HepG2 (cell line): ENCODE results near the gene EXOC3L2. TPM values are rescaled to one million over a fixed set of nuclear protein-coding genes. Genes with fewer than 3 reads are reported as not detected.

Experiments
- ATAC-seq: fragments of 200-7000 bp; cut with Tn5 transposase; 3 replicates; pipeline ENCODE4 v1.9.1; 2020; ENCODE audit warnings: mild to moderate bottlenecking, moderate library complexity
- BruUV-seq: library from RNA; stranded (reverse); fragments of 400-500 nt; replicated peaks from 2 replicates; lab custom pipeline; 2021; lab: Mats Ljungman, UMichigan
- CTCF ChIA-PET: fragments of 300-600 bp; formaldehyde crosslinking; extraction: SDS; loops from one replicate; lab custom pipeline; 2021; ENCODE audit warnings: low total read pairs, inconsistent platforms, low intra/inter-chr PET ratio; lab: Yijun Ruan, JAX
- POLR2A ChIA-PET: fragments of 350-600 bp; sonication (Branson Sonifier 250); formaldehyde crosslinking; loops from one replicate; lab custom pipeline; 2020; ENCODE audit warnings: antibody characterized with exemption, inconsistent platforms; lab: Yijun Ruan, JAX
- DNase-seq: peaks from one replicate; pipeline ENCODE4 v3.0.0-alpha.2; 2015; ENCODE audit warnings: low spot score
- FAIRE-seq: peaks from 3 replicates; lab custom pipeline; 2011; peaks lifted over from hg19 to GRCh38; lab: Jason Lieb, UNC
- H2AFZ ChIP-seq: one replicate; pipeline ENCODE4 v1.6.1; 2011; ENCODE audit warnings: low read length, inconsistent platforms
- H3K27ac ChIP-seq: fragments of 300-600 bp; 3 replicates; pipeline ENCODE4 v1.8.0; 2011; ENCODE audit warnings: mixed run types, mild to moderate bottlenecking, mixed read lengths, low read length, inconsistent platforms; ENCODE audit not compliant: insufficient read depth; ENCODE audit errors: extremely low read length
- H3K27me3 ChIP-seq, 2 experiments: fragments of 200-600 bp in 1 of 2; 2 replicates in 1 of 2; 3 replicates in 1 of 2; pipeline versions ENCODE4 v1.6.0 to v1.8.0; 2011; ENCODE audit warnings: low read length in 2 of 2, mild to moderate bottlenecking in 2 of 2, moderate library complexity in 2 of 2, inconsistent platforms in 1 of 2; ENCODE audit not compliant: insufficient read depth in 2 of 2, control insufficient read depth in 1 of 2
- H3K36me3 ChIP-seq, 2 experiments: fragments of 200-600 bp in 1 of 2; replicated peaks in 1 of 2; 2 replicates in 1 of 2; 3 replicates in 1 of 2; pipeline versions ENCODE4 v1.5.1 to v1.8.0; 2011; ENCODE audit warnings: low read length in 2 of 2, inconsistent platforms in 1 of 2; ENCODE audit not compliant: insufficient read depth in 2 of 2, control insufficient read depth in 1 of 2
- H3K4me1 ChIP-seq: 2 replicates; pipeline ENCODE4 v1.5.1; 2012; ENCODE audit warnings: low read length, inconsistent platforms; ENCODE audit not compliant: insufficient read depth
- H3K4me2 ChIP-seq: 2 replicates; pipeline ENCODE4 v1.6.0; 2011; ENCODE audit warnings: low read depth, low read length, inconsistent platforms
- H3K4me3 ChIP-seq, 3 experiments: fragments of 200-600 bp in 1 of 3; sonication (generic), shearing (Covaris generic) in 1 of 3; replicated peaks in 1 of 3; 2 replicates each; pipeline ENCODE4 v1.5.1; 2011 to 2016; ENCODE audit warnings: low read length in 3 of 3, inconsistent platforms in 2 of 3, low read depth in 2 of 3, mild to moderate bottlenecking in 2 of 3, control low read depth in 1 of 3, mixed read lengths in 1 of 3; ENCODE audit not compliant: insufficient read depth in 1 of 3
- H3K79me2 ChIP-seq: one replicate; pipeline ENCODE4 v1.6.1; 2011; ENCODE audit warnings: low read length, inconsistent platforms; ENCODE audit not compliant: insufficient read depth
- H3K9ac ChIP-seq: 2 replicates; pipeline ENCODE4 v1.6.0; 2011; ENCODE audit warnings: mild to moderate bottlenecking, low read depth, low read length, inconsistent platforms; ENCODE audit not compliant: insufficient read depth
- H3K9me3 ChIP-seq: 2 replicates; pipeline ENCODE4 v1.5.1; 2012; ENCODE audit warnings: mild to moderate bottlenecking, low read length
- H4K20me1 ChIP-seq: 2 replicates; pipeline ENCODE4 v1.6.0; 2011; ENCODE audit warnings: inconsistent platforms, mild to moderate bottlenecking, low read length, moderate library complexity; ENCODE audit not compliant: insufficient read depth
- CC2D1A ChIP-seq: sonication (generic); formaldehyde crosslinking; IDR thresholded peaks from 2 replicates; pipeline ENCODE4 v1.8.1; 2023; ENCODE audit warnings: mild to moderate bottlenecking, missing genetic modification reagents
- SRF ChIP-seq: IDR thresholded peaks from 2 replicates; pipeline ENCODE4 v1.6.1; 2011; ENCODE audit warnings: mild to moderate bottlenecking, low read depth, low read length, moderate library complexity
- ZBTB38 ChIP-seq: sonication (generic); formaldehyde crosslinking; IDR thresholded peaks from 2 replicates; pipeline ENCODE4 v1.5.1; 2020; ENCODE audit warnings: mild to moderate bottlenecking, missing genetic modification reagents
- ZNF572 ChIP-seq: sonication (generic); formaldehyde crosslinking; IDR thresholded peaks from 2 replicates; pipeline ENCODE4 v1.5.1; 2020; ENCODE audit warnings: mild to moderate bottlenecking, missing genetic modification reagents
- WGBS: methylation state at CpG from one replicate; pipeline ENCODE4 v1.1.6; 2017; ENCODE audit warnings: low lambda C conversion rate; 5-methylcytosine and 5-hydroxymethylcytosine counted together
- in situ Hi-C: cut with HindIII; loops from 2 replicates; pipeline ENCODE4 v1.10.0; 2017; ENCODE audit warnings: low pct_unique_long_range_greater_than_20kb; ENCODE audit not compliant: extremely low pct_ligation_motif_present
- intact Hi-C: fragments of 100-400 bp; cut with micrococcal nuclease; formaldehyde crosslinking; loops from one replicate; pipeline ENCODE4 v1.10.0; 2022; ENCODE audit not compliant: unreplicated experiment
- polyA plus RNA-seq, 8 experiments: library from polyadenylated mRNA; depleted of rRNA in 3 of 8; stranded (reverse) in 7 of 8; unstranded in 1 of 8; fragments of >200 nt; fragmentation: Illumina TruSeq in 4 of 8; extraction: Trizol in 4 of 8; gene quantifications; 2 replicates each; pipeline versions ENCODE4 v1.2.1 to v1.2.3, GENCODE V29; 2011 to 2016; ENCODE audit warnings: low read depth in 4 of 8, missing spikeins in 1 of 8, mixed read lengths in 1 of 8; ENCODE audit not compliant: insufficient read depth in 1 of 8
- total RNA-seq, 5 experiments: library from RNA; depleted of rRNA; stranded (reverse); fragments of >200 nt; fragmentation: Illumina TruSeq; extraction: Trizol; gene quantifications; 2 replicates each; pipeline ENCODE4 v1.2.3, GENCODE V29; 2016; ENCODE audit warnings: low read depth in 1 of 5
- TF ChIP-seq, protein P1 (sequence below): sonication (generic); formaldehyde crosslinking; IDR thresholded peaks from 2 replicates; pipeline ENCODE4 v1.4.0; 2020; ENCODE audit warnings: mild to moderate bottlenecking, missing genetic modification reagents
- TF ChIP-seq, protein P2 (sequence below): sonication (generic); formaldehyde crosslinking; IDR thresholded peaks from 2 replicates; pipeline ENCODE4 v1.5.1; 2020; ENCODE audit warnings: mild to moderate bottlenecking, missing genetic modification reagents, moderate library complexity

EXOC3L2 gene
- total and polyA plus RNA-seq, 2 of the 13 experiments (the other 11 are each of a cell fraction or from before 2014, with no cell fraction given): 0.21 TPM; not detected in 1

DNA sequence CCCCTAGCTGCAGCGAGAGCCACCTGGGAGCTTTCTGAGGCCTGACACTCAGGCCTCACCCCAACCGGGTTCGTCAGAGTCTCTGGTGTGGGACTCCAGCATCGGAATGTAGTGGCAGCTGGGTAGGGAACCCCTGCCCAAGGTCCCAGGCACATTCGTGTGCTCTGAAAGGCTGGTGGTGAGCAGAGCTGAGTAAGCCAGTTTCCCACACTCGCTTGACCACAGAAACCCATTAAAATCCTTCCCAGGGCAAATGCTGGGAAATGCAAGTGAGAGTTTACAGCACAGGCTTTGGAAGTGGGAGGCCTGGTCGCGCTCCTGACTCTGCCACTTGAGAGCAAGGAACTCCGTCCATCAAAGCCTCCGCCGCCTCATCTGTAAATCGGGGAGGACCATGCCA lies 71.4 kb downstream of the EXOC3L2 start:
- H2AFZ ChIP-seq: no peak overlapping the region
- H3K9me3 ChIP-seq: no peaks in the 10 kb centered on the region
- BruUV-seq: no TSS peak
- POLR2A ChIA-PET: interaction anchor here (1.4 kb wide), 1 partner anchor 9 kb away, joined by 3 read pairs; no protein-coding TSS in a partner anchor
- H4K20me1 ChIP-seq: no peaks in the 10 kb centered on the region
- H3K79me2 ChIP-seq: peaks cover 2% of the 10 kb centered on the region
- intact Hi-C loops: no loop called here
- H3K4me1 ChIP-seq: peaks cover 71% of the 10 kb centered on the region
- ATAC-seq: no peak
- no peak overlapping the region; a peak in 2 of 6 replicates for H3K4me3 ChIP-seq
- WGBS: 63% methylated on average over 11 of the region's 12 CpGs
- H3K36me3 ChIP-seq: no peaks in the 10 kb centered on the region
- no peak for FAIRE-seq
- no peaks in the 10 kb centered on the region; a peak in 1 of 5 replicates for H3K27me3 ChIP-seq
- DNase-seq: no peak
- peak overlapping the region; percentile 43; the same call in 1 of the 2 replicates for H3K4me2 ChIP-seq
- TF ChIP-seq, protein P1, sequence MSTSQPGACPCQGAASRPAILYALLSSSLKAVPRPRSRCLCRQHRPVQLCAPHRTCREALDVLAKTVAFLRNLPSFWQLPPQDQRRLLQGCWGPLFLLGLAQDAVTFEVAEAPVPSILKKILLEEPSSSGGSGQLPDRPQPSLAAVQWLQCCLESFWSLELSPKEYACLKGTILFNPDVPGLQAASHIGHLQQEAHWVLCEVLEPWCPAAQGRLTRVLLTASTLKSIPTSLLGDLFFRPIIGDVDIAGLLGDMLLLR (CRISPR knock-in tag): no peak
- no peak for TF ChIP-seq ZNF572
- no peak for TF ChIP-seq CC2D1A (CRISPR knock-in tag)
- TF ChIP-seq SRF: no peak
- TF ChIP-seq, protein P2, sequence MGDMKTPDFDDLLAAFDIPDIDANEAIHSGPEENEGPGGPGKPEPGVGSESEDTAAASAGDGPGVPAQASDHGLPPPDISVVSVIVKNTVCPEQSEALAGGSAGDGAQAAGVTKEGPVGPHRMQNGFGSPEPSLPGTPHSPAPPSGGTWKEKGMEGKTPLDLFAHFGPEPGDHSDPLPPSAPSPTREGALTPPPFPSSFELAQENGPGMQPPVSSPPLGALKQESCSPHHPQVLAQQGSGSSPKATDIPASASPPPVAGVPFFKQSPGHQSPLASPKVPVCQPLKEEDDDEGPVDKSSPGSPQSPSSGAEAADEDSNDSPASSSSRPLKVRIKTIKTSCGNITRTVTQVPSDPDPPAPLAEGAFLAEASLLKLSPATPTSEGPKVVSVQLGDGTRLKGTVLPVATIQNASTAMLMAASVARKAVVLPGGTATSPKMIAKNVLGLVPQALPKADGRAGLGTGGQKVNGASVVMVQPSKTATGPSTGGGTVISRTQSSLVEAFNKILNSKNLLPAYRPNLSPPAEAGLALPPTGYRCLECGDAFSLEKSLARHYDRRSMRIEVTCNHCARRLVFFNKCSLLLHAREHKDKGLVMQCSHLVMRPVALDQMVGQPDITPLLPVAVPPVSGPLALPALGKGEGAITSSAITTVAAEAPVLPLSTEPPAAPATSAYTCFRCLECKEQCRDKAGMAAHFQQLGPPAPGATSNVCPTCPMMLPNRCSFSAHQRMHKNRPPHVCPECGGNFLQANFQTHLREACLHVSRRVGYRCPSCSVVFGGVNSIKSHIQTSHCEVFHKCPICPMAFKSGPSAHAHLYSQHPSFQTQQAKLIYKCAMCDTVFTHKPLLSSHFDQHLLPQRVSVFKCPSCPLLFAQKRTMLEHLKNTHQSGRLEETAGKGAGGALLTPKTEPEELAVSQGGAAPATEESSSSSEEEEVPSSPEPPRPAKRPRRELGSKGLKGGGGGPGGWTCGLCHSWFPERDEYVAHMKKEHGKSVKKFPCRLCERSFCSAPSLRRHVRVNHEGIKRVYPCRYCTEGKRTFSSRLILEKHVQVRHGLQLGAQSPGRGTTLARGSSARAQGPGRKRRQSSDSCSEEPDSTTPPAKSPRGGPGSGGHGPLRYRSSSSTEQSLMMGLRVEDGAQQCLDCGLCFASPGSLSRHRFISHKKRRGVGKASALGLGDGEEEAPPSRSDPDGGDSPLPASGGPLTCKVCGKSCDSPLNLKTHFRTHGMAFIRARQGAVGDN (CRISPR knock-in tag): 0 out of 2 replicates have a peak, but pooled peaks have one; percentile 12
- TF ChIP-seq ZBTB38 (CRISPR knock-in tag): peak; percentile 23; the same call in 1 of the 2 replicates
- H3K27ac ChIP-seq: no peak overlapping the region
- in situ Hi-C loops: no loop called here
- CTCF ChIA-PET: no interaction called here
- peak overlapping the region; percentile 13; the same call in 1 of the 2 replicates for H3K9ac ChIP-seq
